ENCODE data around the gene TANC2. TPM values are rescaled to one million over a fixed set of nuclear protein-coding genes. Genes with fewer than 3 reads are reported as not detected.

Gene TANC2
- polyA plus RNA-seq, 2 donors = 2.5 to 4.7 TPM

GRCh38 chr17:62955841-62956352 lies 10.1 kb upstream of the TANC2 start:
- Histone ChIP-seq H3K4me3 (ENCODE audit: low read depth in 1 of 2, low read length in 2 of 2) (no peak overlapping the region), H3K27ac (ENCODE audit: low read depth in 2 of 2, low read length in 1 of 2) (no peak overlapping the region), H3K27me3 (ENCODE audit: control insufficient read depth in 1 of 2, insufficient read depth in 2 of 2, low read length in 2 of 2) (no peaks in the 10 kb centered on the region), H3K4me1 (ENCODE audit: control insufficient read depth in 2 of 2, insufficient read depth in 2 of 2, low read length in 1 of 2) (no peaks in the 10 kb centered on the region), H3K9me3 (ENCODE audit: control insufficient read depth in 2 of 2, insufficient read depth in 1 of 2, low read depth in 1 of 2, low read length in 1 of 2) (no peaks in the 10 kb centered on the region), H3K36me3 (ENCODE audit: control insufficient read depth in 2 of 2, insufficient read depth in 2 of 2, low read length in 1 of 2) (no peaks in the 10 kb centered on the region)
- 94 to 96% methylated on average over 4 of the region's 4 CpGs for WGBS, 2 donors

- Histone ChIP-seq H3K36me3 (ENCODE audit: control insufficient read depth in 2 of 2, insufficient read depth in 2 of 2, low read length in 1 of 2) (no peaks in the 10 kb centered on the region), H3K9me3 (ENCODE audit: control insufficient read depth in 2 of 2, insufficient read depth in 1 of 2, low read depth in 1 of 2, low read length in 1 of 2) (no peaks in the 10 kb centered on the region), H3K4me3 (ENCODE audit: low read depth in 1 of 2, low read length in 2 of 2) (no peak overlapping the region), H3K27ac (ENCODE audit: low read depth in 2 of 2, low read length in 1 of 2) (no peak overlapping the region), H3K4me1 (ENCODE audit: control insufficient read depth in 2 of 2, insufficient read depth in 2 of 2, low read length in 1 of 2) (no peaks in the 10 kb centered on the region), H3K27me3 (ENCODE audit: control insufficient read depth in 1 of 2, insufficient read depth in 2 of 2, low read length in 2 of 2) (no peaks in the 10 kb centered on the region)
- WGBS, 2 donors = 68 to 73% methylated on average over 3 of the region's 3 CpGs
These were observed 2.7 kb upstream of the TANC2 start for GRCh38 chr17:62963296-62963695.

DNA sequence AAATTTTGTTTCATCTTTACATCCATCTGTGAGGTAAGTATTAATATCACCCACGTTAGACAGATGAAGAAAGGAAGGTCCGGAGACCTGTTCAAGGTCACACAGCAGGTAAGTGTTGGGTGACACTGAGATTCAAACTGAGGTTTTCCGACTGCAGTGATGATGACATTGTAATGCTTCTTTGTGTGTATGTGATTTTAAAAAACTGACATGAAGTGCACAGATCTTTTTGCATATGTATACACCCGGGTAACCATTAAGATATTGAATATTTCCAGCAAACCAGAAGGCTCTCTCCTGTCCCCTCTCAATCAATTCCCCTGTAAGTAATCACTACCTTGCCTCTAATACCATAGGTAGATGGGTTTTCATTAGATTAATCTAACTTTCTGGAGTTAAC lies 1.5 kb upstream of the TANC2 start:
- H3K9me3 ChIP-seq (ENCODE audit: control insufficient read depth in 2 of 2, insufficient read depth in 1 of 2, low read depth in 1 of 2, low read length in 1 of 2) = no peaks in the 10 kb centered on the region
- no peaks in the 10 kb centered on the region for H3K36me3 ChIP-seq (ENCODE audit: control insufficient read depth in 2 of 2, insufficient read depth in 2 of 2, low read length in 1 of 2)
- no peak overlapping the region for H3K27ac ChIP-seq (ENCODE audit: low read depth in 2 of 2, low read length in 1 of 2)
- no peaks in the 10 kb centered on the region for H3K4me1 ChIP-seq (ENCODE audit: control insufficient read depth in 2 of 2, insufficient read depth in 2 of 2, low read length in 1 of 2)
- H3K27me3 ChIP-seq (ENCODE audit: control insufficient read depth in 1 of 2, insufficient read depth in 2 of 2, low read length in 2 of 2) = no peaks in the 10 kb centered on the region
- 75 to 86% methylated on average over 4 of the region's 4 CpGs for whole genome bisulfite sequencing, 2 donors
- no peak overlapping the region for H3K4me3 ChIP-seq (ENCODE audit: low read depth in 1 of 2, low read length in 2 of 2)

DNA sequence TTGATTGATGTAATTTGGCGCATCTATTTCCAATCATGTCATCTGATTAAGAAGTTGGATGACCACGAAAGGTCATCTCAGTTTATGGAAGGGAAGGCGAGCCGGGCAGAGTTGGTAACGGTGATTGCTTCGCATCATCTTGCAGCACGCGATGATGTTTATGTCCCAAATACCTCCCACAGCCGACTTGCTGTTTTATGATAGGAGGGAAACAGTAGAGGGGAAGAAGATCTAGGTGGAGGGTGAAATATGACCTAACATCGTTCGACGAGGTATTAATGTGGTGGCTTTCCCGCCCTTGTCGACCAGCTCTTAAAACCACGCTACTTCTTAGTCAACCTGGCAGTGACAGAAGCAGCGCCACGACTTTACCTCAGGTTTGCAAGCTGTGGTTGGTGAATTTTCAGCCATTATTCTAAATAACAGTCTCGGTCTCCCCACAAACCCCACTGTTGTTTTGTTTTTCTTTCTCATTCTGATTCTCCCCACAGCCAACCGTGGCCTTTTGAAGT lies 805 bp upstream of the TANC2 start:
- no peaks in the 10 kb centered on the region for H3K4me1 ChIP-seq (ENCODE audit: control insufficient read depth in 2 of 2, insufficient read depth in 2 of 2, low read length in 1 of 2)
- WGBS, 2 donors = 69 to 73% methylated on average over 19 of the region's 19 CpGs
- H3K36me3 ChIP-seq (ENCODE audit: control insufficient read depth in 2 of 2, insufficient read depth in 2 of 2, low read length in 1 of 2) = no peaks in the 10 kb centered on the region
- peak overlapping the region; percentile 75 to 79 for H3K27ac ChIP-seq (ENCODE audit: low read depth in 2 of 2, low read length in 1 of 2)
- no peaks in the 10 kb centered on the region for H3K27me3 ChIP-seq (ENCODE audit: control insufficient read depth in 1 of 2, insufficient read depth in 2 of 2, low read length in 2 of 2)
- H3K4me3 ChIP-seq (ENCODE audit: low read depth in 1 of 2, low read length in 2 of 2) = peak overlapping the region in 1 of 2 donors; percentile 74
- no peaks in the 10 kb centered on the region for H3K9me3 ChIP-seq (ENCODE audit: control insufficient read depth in 2 of 2, insufficient read depth in 1 of 2, low read depth in 1 of 2, low read length in 1 of 2)

DNA sequence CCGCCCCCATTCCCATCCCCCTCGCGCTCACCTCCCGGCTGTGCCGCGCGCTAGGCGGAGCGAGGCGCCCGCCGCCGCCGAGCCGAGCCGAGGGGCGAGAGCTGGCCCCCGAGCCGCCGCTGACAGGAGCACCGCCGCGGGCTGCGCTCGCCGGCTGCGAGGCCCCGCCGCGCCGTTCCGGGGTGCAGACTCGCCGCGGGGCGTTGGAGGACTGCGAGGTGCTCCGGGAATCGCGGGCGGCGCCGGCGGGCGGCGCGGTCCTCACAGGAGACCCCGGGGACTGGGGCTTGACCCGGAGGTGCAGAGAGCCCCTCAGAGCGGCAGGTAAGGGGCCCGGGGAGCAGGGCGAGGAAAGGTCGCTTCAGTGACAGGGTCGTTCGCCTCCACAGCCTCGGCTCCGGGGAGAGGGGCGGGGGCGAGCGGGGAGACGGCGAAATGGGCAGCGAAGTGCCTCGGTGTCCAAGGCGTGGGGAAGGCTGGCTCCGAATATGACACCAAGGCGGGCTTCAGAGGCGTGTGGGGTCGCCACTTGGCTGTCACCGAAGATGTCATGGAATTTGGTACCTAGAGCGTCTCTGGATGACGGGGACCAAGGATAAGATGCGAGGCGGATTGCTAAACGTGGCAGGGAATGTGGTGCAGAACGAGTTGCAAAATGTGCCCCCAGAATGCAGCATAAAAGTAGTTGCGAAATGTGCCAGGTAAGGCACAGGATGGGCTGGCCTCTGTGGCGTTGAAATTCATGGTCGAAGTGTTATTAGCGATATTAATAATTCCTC lies 580 bp downstream of the TANC2 start:
- WGBS, 2 donors = 1% methylated on average over 72 to 80 of the region's 80 CpGs
- peak overlapping the region; percentile 74 to 78 for H3K4me3 ChIP-seq (ENCODE audit: low read depth in 1 of 2, low read length in 2 of 2)
- H3K4me1 ChIP-seq (ENCODE audit: control insufficient read depth in 2 of 2, insufficient read depth in 2 of 2, low read length in 1 of 2) = no peaks in the 10 kb centered on the region
- no peaks in the 10 kb centered on the region for H3K9me3 ChIP-seq (ENCODE audit: control insufficient read depth in 2 of 2, insufficient read depth in 1 of 2, low read depth in 1 of 2, low read length in 1 of 2)
- H3K27ac ChIP-seq (ENCODE audit: low read depth in 2 of 2, low read length in 1 of 2) = peak overlapping the region; percentile 75 to 79
- H3K27me3 ChIP-seq (ENCODE audit: control insufficient read depth in 1 of 2, insufficient read depth in 2 of 2, low read length in 2 of 2) = no peaks in the 10 kb centered on the region
- H3K36me3 ChIP-seq (ENCODE audit: control insufficient read depth in 2 of 2, insufficient read depth in 2 of 2, low read length in 1 of 2) = no peaks in the 10 kb centered on the region

DNA sequence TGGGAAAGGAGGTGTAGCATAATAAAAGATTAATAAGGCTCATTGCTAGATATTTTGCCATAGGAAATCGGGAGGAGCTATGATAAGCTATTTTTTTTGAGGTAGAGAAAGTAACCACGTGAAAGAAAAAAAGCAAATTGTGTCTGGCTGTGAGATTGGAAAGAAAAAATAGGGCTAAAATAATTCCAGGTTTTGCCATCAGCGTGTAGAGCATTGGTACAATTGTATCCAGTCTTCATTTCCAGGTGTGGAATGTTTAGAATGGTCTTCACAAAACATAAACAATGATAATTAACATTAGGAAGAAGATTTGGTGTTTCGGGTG lies 1.1 kb downstream of the TANC2 start:
- Histone ChIP-seq H3K27me3 (ENCODE audit: control insufficient read depth in 1 of 2, insufficient read depth in 2 of 2, low read length in 2 of 2) (no peaks in the 10 kb centered on the region), H3K36me3 (ENCODE audit: control insufficient read depth in 2 of 2, insufficient read depth in 2 of 2, low read length in 1 of 2) (no peaks in the 10 kb centered on the region), H3K27ac (ENCODE audit: low read depth in 2 of 2, low read length in 1 of 2) (no peak overlapping the region), H3K9me3 (ENCODE audit: control insufficient read depth in 2 of 2, insufficient read depth in 1 of 2, low read depth in 1 of 2, low read length in 1 of 2) (no peaks in the 10 kb centered on the region), H3K4me1 (ENCODE audit: control insufficient read depth in 2 of 2, insufficient read depth in 2 of 2, low read length in 1 of 2) (no peaks in the 10 kb centered on the region), H3K4me3 (ENCODE audit: low read depth in 1 of 2, low read length in 2 of 2) (peak overlapping the region; percentile 74 to 78)
- 9% methylated on average over 4 of the region's 4 CpGs for WGBS, 2 donors

DNA sequence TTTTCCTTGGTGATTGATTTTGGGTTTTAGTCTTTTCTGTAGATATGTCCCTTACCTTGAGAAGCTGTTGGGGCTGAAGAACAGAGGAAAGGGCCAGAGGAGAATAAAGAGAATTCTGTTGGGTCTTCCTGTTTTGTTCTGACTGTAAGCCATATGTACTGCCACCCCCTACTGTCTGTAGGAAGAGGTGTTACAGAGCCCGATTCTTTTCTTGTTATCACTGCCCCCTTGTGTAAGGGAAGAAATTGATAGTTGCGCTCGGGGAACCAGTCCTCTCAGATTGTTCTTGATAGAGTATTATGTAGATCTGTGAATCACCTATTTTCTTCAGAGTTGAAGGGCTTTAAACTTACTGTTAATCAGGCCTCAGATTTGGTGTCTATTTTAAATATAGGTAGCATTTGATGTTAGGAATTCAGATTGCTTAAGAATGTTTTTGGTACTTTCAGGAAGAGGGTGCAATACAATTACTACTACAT lies 2.4 kb downstream of the TANC2 start:
- 2% methylated on average over 3 of the region's 3 CpGs for WGBS, 2 donors
- no peak overlapping the region for H3K27ac ChIP-seq (ENCODE audit: low read depth in 2 of 2, low read length in 1 of 2)
- no peaks in the 10 kb centered on the region for H3K36me3 ChIP-seq (ENCODE audit: control insufficient read depth in 2 of 2, insufficient read depth in 2 of 2, low read length in 1 of 2)
- no peaks in the 10 kb centered on the region for H3K9me3 ChIP-seq (ENCODE audit: control insufficient read depth in 2 of 2, insufficient read depth in 1 of 2, low read depth in 1 of 2, low read length in 1 of 2)
- H3K4me1 ChIP-seq (ENCODE audit: control insufficient read depth in 2 of 2, insufficient read depth in 2 of 2, low read length in 1 of 2) = no peaks in the 10 kb centered on the region
- H3K4me3 ChIP-seq (ENCODE audit: low read depth in 1 of 2, low read length in 2 of 2) = no peak overlapping the region
- no peaks in the 10 kb centered on the region for H3K27me3 ChIP-seq (ENCODE audit: control insufficient read depth in 1 of 2, insufficient read depth in 2 of 2, low read length in 2 of 2)

DNA sequence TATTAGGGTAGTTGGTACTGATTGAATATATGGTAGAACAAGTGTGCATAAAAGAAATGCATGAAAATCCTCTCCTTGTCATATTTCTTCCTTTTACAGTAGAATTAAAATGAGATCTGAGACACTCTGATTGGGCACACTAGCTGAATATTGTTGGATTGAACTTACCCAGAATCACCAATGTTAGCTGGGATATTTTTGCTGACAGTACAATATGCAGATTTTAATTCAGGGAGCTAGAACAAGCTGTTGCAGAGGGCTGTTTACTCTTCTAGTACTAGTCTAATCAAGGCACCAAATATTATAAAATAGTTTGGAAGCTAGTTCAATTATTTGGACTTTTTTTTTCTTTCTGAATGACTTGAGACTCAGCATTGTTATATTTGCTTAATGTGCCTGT lies 4.6 kb downstream of the TANC2 start:
- no peaks in the 10 kb centered on the region for H3K4me1 ChIP-seq (ENCODE audit: control insufficient read depth in 2 of 2, insufficient read depth in 2 of 2, low read length in 1 of 2)
- no peaks in the 10 kb centered on the region for H3K27me3 ChIP-seq (ENCODE audit: control insufficient read depth in 1 of 2, insufficient read depth in 2 of 2, low read length in 2 of 2)
- H3K36me3 ChIP-seq (ENCODE audit: control insufficient read depth in 2 of 2, insufficient read depth in 2 of 2, low read length in 1 of 2) = no peaks in the 10 kb centered on the region
- no peak overlapping the region for H3K27ac ChIP-seq (ENCODE audit: low read depth in 2 of 2, low read length in 1 of 2)
- H3K9me3 ChIP-seq (ENCODE audit: control insufficient read depth in 2 of 2, insufficient read depth in 1 of 2, low read depth in 1 of 2, low read length in 1 of 2) = no peaks in the 10 kb centered on the region
- H3K4me3 ChIP-seq (ENCODE audit: low read depth in 1 of 2, low read length in 2 of 2) = no peak overlapping the region

GRCh38 chr17:62971853-62972252 lies 5.8 kb downstream of the TANC2 start:
- Histone ChIP-seq H3K36me3 (ENCODE audit: control insufficient read depth in 2 of 2, insufficient read depth in 2 of 2, low read length in 1 of 2) (no peaks in the 10 kb centered on the region), H3K9me3 (ENCODE audit: control insufficient read depth in 2 of 2, insufficient read depth in 1 of 2, low read depth in 1 of 2, low read length in 1 of 2) (no peaks in the 10 kb centered on the region), H3K27me3 (ENCODE audit: control insufficient read depth in 1 of 2, insufficient read depth in 2 of 2, low read length in 2 of 2) (no peaks in the 10 kb centered on the region), H3K4me1 (ENCODE audit: control insufficient read depth in 2 of 2, insufficient read depth in 2 of 2, low read length in 1 of 2) (no peaks in the 10 kb centered on the region), H3K27ac (ENCODE audit: low read depth in 2 of 2, low read length in 1 of 2) (no peak overlapping the region), H3K4me3 (ENCODE audit: low read depth in 1 of 2, low read length in 2 of 2) (no peak overlapping the region)
- WGBS, 2 donors = 79 to 80% methylated on average over 4 of the region's 4 CpGs

DNA sequence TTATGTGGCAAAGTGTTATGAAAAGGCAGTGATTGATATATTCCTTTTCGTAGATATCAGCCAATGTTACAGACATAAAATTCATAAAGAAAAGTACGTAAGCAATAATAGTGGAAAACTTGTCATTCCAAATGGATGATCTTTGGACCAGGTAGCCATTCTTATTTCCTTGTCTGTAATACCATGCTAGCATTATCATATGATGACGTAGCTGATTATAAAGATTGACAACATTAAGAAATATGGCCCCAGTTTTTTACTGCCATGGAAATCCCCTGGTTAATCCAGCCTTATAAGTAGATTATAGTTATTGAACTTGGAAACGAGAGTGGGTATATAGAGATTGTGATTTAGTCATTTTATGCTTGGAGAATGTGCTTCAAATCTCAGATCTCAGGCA lies 8.8 kb downstream of the TANC2 start:
- no peak overlapping the region for H3K27ac ChIP-seq (ENCODE audit: low read depth in 2 of 2, low read length in 1 of 2)
- no peak overlapping the region for H3K4me3 ChIP-seq (ENCODE audit: low read depth in 1 of 2, low read length in 2 of 2)
- H3K9me3 ChIP-seq (ENCODE audit: control insufficient read depth in 2 of 2, insufficient read depth in 1 of 2, low read depth in 1 of 2, low read length in 1 of 2) = no peaks in the 10 kb centered on the region
- no peaks in the 10 kb centered on the region for H3K27me3 ChIP-seq (ENCODE audit: control insufficient read depth in 1 of 2, insufficient read depth in 2 of 2, low read length in 2 of 2)
- H3K36me3 ChIP-seq (ENCODE audit: control insufficient read depth in 2 of 2, insufficient read depth in 2 of 2, low read length in 1 of 2) = no peaks in the 10 kb centered on the region
- no peaks in the 10 kb centered on the region for H3K4me1 ChIP-seq (ENCODE audit: control insufficient read depth in 2 of 2, insufficient read depth in 2 of 2, low read length in 1 of 2)
- 77 to 80% methylated on average over 4 of the region's 4 CpGs for WGBS, 2 donors

All from esophagus (tissue), 2 donors.